Ishikawa (cell line): ENCODE results near the gene FAM76B.

ENCODE experiments used
- CEBPB ChIP-seq: IDR thresholded peaks from 2 replicates; pipeline ENCODE4 v1.6.1; 2012
- EP300 ChIP-seq: IDR thresholded peaks from 2 replicates; pipeline ENCODE4 v1.6.1; 2012; ENCODE audit warnings: borderline replicate concordance
- TCF12 ChIP-seq: IDR thresholded peaks from 2 replicates; pipeline ENCODE4 v1.6.1; 2012; ENCODE audit warnings: low read depth
- TEAD4 ChIP-seq: IDR thresholded peaks from 2 replicates; pipeline ENCODE4 v1.6.1; 2012
- YY1 ChIP-seq: IDR thresholded peaks from 2 replicates; pipeline ENCODE4 v1.6.1; 2012; ENCODE audit warnings: low read depth
- ZBTB7A ChIP-seq: IDR thresholded peaks from 2 replicates; pipeline ENCODE4 v1.6.1; 2012; ENCODE audit warnings: low read depth

DNA sequence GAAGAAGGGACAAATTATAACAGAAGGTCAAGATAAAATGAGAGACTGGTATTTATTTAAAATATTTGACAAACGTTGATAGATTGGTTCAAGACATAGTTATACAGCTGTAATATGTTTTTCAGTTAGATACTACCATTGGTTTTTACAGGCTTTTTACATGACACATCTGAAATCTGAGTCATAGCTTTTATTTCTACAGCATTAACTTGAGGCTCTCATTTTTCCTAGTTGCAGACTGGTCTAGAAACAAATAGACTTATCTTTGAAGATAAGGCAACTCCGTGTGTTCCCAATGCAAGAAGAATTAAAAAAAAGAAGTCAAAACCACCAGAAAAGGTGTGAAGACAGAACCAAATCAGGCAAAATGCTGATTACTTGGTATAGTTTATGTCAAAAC is 32.1 kb upstream of the FAM76B start:
- TF ChIP-seq ZBTB7A (no peak), YY1 (no peak), TCF12 (no peak), CEBPB (no peak), TEAD4 (no peak), EP300 (no peak)
